Stimulated activated effector memory CD8-positive, alpha-beta T cell treated with anti-CD3 and anti-CD28 coated beads, Interleukin-12 subunit alpha, Interleukin-12 subunit beta, amount 100 ng/mL, for 72 hours (primary cell): ENCODE data around the gene DOCK4.
A peak's percentile ranks its signal among the peaks of the same experiment; 100 is the strongest.

Experiments
- ATAC-seq: fragments of 150-1000 bp; cut with Tn5 transposase; 2 replicates; pipeline ENCODE4 v1.10.0; 2021
- DNase-seq, 2 donors: peaks; one replicate each; pipeline ENCODE4 v3.0.0; 2021 to 2022; ENCODE audit warnings: low spot score in 2 of 2
- H3K27ac Mint-ChIP-seq: one replicate; pipeline ENCODE4 v1.8.0; 2022; ENCODE audit warnings: mild to moderate bottlenecking, mixed read lengths
- H3K36me3 Mint-ChIP-seq: one replicate; pipeline ENCODE4 v1.8.0; 2022; ENCODE audit warnings: mild to moderate bottlenecking, mixed read lengths
- H3K4me1 Mint-ChIP-seq: one replicate; pipeline ENCODE4 v1.8.0; 2022; ENCODE audit warnings: mixed read lengths
- H3K4me3 Mint-ChIP-seq: one replicate; pipeline ENCODE4 v1.8.0; 2022; ENCODE audit warnings: mild to moderate bottlenecking, mixed read lengths
- H3K9me3 Mint-ChIP-seq: one replicate; pipeline ENCODE4 v1.8.0; 2022; ENCODE audit warnings: mixed read lengths

Gene DOCK4

DNA sequence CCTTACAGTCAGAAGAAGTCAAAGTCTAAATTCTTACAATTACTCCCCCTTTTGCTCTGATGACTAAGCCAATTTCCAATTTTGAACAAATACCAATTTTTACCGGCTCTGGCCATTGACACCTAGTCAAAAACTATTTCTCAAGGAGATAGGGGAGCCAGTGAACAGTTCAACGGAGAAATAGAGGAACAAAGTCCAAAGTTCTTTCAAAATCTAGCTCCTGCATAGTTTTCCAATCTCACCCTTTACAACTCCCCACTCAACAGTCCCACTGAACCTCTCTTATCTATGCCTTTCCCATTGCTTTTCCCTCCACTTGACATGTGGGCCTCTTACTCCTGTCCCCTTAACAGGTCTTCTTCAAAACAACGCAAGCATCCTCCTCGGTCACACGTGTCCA, 192.9 kb downstream of the DOCK4 start:
- DNase-seq, result no peak
- ATAC-seq, result no peak
- Mint-ChIP-seq H3K27ac (no peak overlapping the region), H3K9me3 (peaks cover 3% of the 10 kb centered on the region), H3K4me3 (no peak overlapping the region), H3K36me3 (no peaks in the 10 kb centered on the region), H3K4me1 (no peaks in the 10 kb centered on the region)

DNA sequence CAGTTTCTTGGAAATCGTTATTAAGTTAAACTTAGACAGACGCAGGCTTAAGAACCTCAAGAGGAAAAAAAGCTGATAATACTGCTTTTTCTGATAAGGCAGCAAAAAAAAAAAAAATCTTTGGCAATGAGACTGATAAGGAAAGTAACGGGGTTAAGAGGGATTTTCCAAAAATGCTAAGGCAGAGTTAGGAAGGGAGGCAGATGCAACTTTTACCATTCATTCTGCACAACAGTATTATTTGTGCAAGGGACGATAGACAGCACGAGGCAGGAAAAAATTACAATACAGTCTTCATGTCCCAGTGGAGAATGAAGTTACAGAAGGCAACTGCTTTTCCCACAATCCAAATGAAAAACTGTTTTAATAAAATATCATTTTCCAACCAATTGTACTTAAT, 194.0 kb downstream of the DOCK4 start:
- no peak for DNase-seq
- Mint-ChIP-seq H3K27ac (no peak overlapping the region), H3K36me3 (no peaks in the 10 kb centered on the region), H3K4me3 (no peak overlapping the region), H3K9me3 (peaks cover 3% of the 10 kb centered on the region), H3K4me1 (no peaks in the 10 kb centered on the region)
- ATAC-seq, result no peak

DNA sequence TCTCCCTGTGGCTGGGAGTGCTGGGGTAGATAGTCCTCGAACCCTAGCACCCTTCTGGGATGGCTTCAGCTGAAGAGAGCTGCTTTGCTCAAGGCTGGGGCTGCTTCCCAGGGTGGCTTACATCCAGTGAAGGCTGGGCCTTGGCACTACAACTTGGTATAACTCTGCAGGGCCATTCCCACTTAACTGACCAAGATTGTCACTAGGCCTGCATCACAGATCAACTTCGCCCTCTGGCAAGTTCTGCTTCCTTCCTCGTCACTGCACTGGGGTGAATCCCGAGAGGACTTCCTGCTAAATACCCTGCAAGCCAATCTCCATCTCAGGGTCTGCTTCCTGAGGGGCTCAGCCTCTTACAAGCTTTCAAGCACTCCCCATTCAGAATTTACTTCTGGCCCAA, 195.2 kb downstream of the DOCK4 start:
- Mint-ChIP-seq H3K27ac (no peak overlapping the region), H3K36me3 (no peaks in the 10 kb centered on the region), H3K4me1 (no peaks in the 10 kb centered on the region), H3K9me3 (peaks cover 3% of the 10 kb centered on the region), H3K4me3 (no peak overlapping the region)
- ATAC-seq, result no peak
- no peak for DNase-seq

DNA sequence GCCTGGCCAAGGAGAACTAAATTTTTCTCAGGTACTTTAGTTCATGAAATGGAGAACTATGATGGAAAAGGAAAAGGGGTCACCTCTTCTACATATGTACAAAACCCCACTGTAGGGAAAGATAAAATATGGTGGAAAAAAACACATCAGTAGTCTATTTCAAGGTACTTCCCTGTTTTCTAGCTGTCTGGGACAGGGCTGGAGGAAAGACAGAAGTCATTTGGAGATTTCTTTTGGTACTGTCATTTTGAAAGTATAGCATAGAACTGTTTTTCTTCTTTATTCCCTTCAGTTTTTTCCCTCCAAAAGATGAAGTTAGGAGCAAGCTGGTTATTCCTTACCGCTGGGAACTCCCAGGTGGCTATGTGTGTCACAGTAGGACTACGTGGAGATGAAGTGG, 196.1 kb downstream of the DOCK4 start:
- Mint-ChIP-seq H3K27ac (no peak overlapping the region), H3K4me1 (no peaks in the 10 kb centered on the region), H3K4me3 (no peak overlapping the region), H3K36me3 (no peaks in the 10 kb centered on the region), H3K9me3 (peaks cover 6% of the 10 kb centered on the region)
- ATAC-seq (no peak), DNase-seq (no peak)

DNA sequence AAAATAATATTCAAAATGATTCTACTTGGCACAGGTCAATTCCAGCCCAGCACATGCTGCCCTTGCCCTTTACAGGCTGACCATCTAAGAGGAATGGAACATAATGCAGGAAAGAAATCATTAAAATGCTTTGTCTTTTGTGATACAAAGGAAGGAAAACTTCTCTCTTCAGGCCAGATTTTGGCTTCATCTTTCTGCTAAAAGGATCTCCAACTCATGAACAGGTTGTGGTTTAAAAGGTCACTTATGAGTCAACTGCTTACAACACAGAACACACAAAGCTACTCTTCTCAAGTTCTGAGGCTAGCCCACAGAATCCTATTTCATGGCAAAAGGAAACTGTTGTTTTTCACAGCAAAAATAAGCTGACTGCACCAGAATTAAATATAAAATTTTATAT, 197.1 kb downstream of the DOCK4 start:
- ATAC-seq (peak; percentile 34), DNase-seq (no peak)
- H3K9me3 Mint-ChIP-seq, result peaks cover 4% of the 10 kb centered on the region
- no peak overlapping the region for H3K27ac Mint-ChIP-seq
- no peak overlapping the region for H3K4me3 Mint-ChIP-seq
- no peaks in the 10 kb centered on the region for H3K4me1 Mint-ChIP-seq
- H3K36me3 Mint-ChIP-seq, result no peaks in the 10 kb centered on the region

DNA sequence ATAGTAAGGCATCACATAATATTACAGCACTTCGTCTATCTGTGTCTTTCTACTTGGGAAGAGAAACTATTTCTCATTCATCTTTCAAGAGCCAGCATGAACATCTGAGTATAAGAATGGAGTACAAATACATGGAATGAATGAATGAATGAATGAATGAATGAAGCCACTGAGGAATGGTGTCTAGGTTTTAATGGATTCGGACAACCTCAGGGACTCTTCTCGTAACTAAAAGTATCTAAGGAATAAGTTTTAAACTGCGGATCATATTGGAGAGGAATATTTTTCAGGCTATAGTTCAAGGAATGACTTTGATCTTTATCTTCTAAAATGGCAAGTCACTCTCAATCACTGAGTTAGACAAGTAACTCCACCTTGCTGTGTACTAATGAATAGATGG, 199.0 kb downstream of the DOCK4 start:
- no peak overlapping the region for H3K4me3 Mint-ChIP-seq
- H3K9me3 Mint-ChIP-seq, result peaks cover 4% of the 10 kb centered on the region
- no peaks in the 10 kb centered on the region for H3K4me1 Mint-ChIP-seq
- ATAC-seq (no peak), DNase-seq (no peak)
- no peak overlapping the region for H3K27ac Mint-ChIP-seq
- H3K36me3 Mint-ChIP-seq, result no peaks in the 10 kb centered on the region

DNA sequence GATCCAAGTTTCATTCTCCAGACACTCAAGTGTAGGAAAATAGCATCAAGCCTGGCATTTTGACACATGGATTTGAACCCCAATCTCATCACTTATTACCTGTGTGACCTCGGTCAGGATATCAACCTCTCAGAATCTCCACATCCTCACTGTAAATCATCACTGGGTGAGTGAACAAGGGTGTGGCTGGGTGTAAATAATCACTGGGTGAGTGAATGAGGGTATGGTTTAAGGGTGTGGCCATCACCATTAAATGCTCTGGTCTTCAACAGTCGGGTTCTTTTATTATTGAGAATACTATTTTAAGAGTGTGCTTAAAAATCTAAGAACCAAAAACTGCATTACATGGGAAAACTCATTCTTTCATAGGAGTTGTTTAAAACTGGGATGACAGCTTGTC, 200.1 kb downstream of the DOCK4 start:
- ATAC-seq (no peak), DNase-seq (no peak)
- Mint-ChIP-seq H3K4me1 (no peaks in the 10 kb centered on the region), H3K9me3 (peaks cover 4% of the 10 kb centered on the region), H3K36me3 (no peaks in the 10 kb centered on the region), H3K27ac (no peak overlapping the region), H3K4me3 (no peak overlapping the region)

DNA sequence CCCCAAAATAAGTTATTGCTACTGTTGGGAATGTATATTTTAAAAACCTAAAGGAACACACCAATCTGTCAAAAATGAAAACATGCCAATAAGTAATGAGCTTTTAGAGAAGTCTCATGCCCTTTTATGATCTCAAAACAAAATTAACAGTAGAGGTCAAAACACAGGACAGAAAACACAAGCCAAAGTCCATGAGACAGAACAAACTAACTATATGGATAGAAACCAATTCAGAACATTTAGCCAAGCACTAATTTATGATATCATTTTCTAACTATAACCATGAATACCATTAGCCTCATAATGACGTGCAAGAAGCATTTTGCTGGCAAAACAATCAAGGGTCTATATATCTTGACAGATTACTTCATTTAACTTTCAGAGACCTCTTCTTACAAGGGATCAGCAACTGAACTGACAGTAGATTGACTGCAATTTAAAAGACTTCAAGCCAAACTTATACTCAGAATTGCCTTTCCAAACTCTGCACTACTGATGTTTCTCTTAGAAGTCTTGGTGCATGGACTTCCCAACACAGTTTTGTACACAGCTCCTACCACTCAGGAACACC, 200.9 kb downstream of the DOCK4 start:
- Mint-ChIP-seq H3K36me3 (no peaks in the 10 kb centered on the region), H3K4me1 (no peaks in the 10 kb centered on the region), H3K4me3 (no peak overlapping the region), H3K27ac (no peak overlapping the region), H3K9me3 (peaks cover 4% of the 10 kb centered on the region)
- ATAC-seq (no peak), DNase-seq (no peak)

DNA sequence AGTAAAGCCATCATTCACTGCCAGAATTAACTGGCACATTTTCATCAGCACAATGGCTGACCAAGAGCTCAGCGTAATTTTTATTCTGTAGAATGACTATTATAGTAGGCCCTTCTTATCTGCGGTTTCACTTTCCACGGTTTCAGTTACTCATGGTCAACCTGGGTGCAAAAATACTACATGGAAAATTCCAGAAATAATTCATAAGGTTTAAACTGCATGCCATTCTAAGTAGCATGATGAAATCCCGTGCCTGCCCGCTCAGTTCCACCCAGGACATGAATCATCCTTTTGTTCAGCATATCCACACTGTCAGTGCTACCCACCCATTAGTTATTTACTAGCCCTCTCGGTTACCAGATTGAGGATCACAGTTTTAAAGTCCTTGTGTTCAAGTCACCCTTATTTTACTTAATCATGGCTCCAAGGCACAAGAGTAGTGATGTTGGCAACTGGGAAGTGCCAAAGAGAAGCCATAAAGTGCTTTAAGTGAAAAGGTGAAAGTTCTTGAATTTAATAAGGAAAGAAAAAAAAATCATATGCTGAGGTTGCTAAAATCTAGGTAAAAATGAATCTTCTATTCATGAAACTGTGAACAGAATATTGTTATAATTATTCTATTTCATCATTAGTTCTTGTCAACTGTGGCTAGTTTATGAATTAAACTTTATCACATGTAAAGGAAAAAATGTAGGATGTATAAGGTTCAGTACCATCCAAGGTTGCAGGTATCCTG, 204.9 kb downstream of the DOCK4 start:
- peaks cover 4% of the 10 kb centered on the region for H3K9me3 Mint-ChIP-seq
- no peaks in the 10 kb centered on the region for H3K4me1 Mint-ChIP-seq
- no peaks in the 10 kb centered on the region for H3K36me3 Mint-ChIP-seq
- no peak overlapping the region for H3K27ac Mint-ChIP-seq
- DNase-seq (no peak), ATAC-seq (no peak)
- no peak overlapping the region for H3K4me3 Mint-ChIP-seq

DNA sequence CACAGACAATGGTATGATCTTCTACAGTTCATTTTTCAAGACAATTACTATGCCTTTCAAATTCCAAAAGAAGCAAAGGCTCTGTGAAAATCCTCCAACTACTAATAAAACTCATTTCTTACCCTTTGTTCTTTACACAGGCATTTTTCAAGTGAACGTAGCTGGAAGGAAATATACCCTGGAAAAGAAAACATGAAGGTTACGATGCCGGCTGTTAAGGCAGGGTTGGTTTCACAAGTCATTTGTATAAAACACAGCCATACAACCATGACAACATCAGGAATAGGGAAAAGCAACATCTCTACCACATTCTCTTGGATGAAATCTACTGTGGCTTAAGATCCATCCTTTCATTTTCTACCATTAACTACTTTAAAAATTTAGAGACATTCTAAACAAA, 207.9 kb downstream of the DOCK4 start:
- Mint-ChIP-seq H3K27ac (no peak overlapping the region), H3K9me3 (no peaks in the 10 kb centered on the region), H3K4me3 (no peak overlapping the region), H3K36me3 (no peaks in the 10 kb centered on the region), H3K4me1 (no peaks in the 10 kb centered on the region)
- no peak for ATAC-seq
- no peak for DNase-seq

DNA sequence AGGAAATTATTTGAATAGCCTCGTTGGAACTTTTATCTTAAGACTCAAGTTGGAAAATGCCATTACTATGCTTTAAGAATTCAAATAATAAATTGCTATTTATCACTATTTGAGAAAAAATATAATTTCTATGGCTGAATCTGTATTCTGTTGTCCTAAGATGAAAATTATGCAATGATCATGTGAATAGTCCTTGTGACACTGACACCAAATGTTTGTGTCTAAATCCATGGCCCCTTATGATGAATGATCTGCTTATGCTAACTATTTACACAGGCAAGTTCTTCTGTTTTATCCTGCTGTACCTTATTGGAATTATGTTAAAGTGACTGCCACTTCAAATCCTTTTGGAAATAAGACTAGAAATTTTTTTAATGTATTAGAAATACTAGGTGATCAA, 208.7 kb downstream of the DOCK4 start:
- no peak for DNase-seq
- H3K4me1 Mint-ChIP-seq, result no peaks in the 10 kb centered on the region
- ATAC-seq, result no peak
- no peaks in the 10 kb centered on the region for H3K36me3 Mint-ChIP-seq
- no peaks in the 10 kb centered on the region for H3K9me3 Mint-ChIP-seq
- H3K4me3 Mint-ChIP-seq, result no peak overlapping the region
- H3K27ac Mint-ChIP-seq, result no peak overlapping the region

DNA sequence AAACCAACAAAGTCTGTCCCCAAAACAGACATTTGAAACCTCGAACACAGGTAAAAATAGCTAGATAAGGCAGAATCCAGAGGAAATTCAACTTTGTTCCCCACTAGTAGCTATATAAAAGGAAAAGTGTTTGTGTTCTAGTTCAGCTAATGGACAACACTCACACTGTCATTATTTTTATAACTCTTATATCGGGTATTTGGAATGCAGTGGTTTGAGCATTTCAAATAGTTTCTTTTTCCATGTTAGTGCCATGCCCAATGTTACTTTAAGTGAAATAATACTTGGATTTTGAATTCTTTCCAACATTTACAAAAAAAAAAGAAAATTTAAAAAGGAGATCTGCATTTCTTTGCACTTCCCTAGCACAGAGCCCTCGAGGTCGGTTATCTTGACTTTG, 213.6 kb downstream of the DOCK4 start:
- no peak for ATAC-seq
- H3K27ac Mint-ChIP-seq, result no peak overlapping the region

DNA sequence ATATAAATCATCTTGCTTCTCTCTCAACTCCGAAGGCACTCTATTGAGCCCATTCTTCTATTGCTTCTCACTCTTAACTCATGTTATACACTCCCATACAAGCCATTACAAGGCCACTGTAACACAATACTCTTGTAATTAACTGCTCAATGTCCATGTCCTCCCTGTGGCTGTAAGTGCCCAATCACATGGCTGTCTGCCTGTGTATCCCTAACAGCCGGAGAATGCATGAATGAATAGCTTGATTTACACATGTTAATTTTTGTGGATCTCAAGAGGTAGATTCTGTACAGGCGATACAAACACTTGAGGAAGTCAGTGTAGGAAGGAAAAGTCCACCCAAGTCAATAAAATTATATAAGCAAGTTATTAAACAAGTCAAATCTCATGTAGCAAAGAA, 215.6 kb downstream of the DOCK4 start:
- DNase-seq (no peak), ATAC-seq (no peak)
- Mint-ChIP-seq H3K4me1 (no peaks in the 10 kb centered on the region), H3K27ac (no peak overlapping the region), H3K4me3 (no peak overlapping the region), H3K36me3 (no peaks in the 10 kb centered on the region), H3K9me3 (peaks cover 2% of the 10 kb centered on the region)

More for the DNA sequence above, 213.6 kb downstream of the DOCK4 start:
- DNase-seq, result no peak
- Mint-ChIP-seq H3K36me3 (no peaks in the 10 kb centered on the region), H3K4me1 (no peaks in the 10 kb centered on the region), H3K4me3 (no peak overlapping the region), H3K9me3 (no peaks in the 10 kb centered on the region)

DNA sequence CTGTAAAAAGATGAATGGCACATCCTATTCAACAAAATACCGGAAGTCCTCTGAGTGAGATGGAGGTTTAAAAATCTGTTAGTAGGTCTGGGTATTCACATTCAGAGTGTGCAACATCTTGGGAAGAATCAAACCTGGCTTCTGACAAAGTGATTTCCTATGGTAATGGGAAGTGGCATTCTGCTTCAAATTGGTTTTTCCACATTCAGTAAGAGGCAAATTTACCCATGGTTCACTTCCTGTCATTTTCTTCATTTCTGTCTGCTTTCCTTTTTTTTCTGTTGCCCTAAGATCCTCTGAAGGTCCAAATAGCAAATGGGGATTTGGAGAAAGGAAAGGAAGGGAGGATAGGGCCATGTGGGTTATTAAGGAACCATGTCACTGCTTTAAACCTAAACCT, 218.3 kb downstream of the DOCK4 start:
- Mint-ChIP-seq H3K36me3 (no peaks in the 10 kb centered on the region), H3K27ac (no peak overlapping the region), H3K4me3 (no peak overlapping the region), H3K9me3 (peaks cover 2% of the 10 kb centered on the region), H3K4me1 (no peaks in the 10 kb centered on the region)
- DNase-seq (no peak), ATAC-seq (no peak)

DNA sequence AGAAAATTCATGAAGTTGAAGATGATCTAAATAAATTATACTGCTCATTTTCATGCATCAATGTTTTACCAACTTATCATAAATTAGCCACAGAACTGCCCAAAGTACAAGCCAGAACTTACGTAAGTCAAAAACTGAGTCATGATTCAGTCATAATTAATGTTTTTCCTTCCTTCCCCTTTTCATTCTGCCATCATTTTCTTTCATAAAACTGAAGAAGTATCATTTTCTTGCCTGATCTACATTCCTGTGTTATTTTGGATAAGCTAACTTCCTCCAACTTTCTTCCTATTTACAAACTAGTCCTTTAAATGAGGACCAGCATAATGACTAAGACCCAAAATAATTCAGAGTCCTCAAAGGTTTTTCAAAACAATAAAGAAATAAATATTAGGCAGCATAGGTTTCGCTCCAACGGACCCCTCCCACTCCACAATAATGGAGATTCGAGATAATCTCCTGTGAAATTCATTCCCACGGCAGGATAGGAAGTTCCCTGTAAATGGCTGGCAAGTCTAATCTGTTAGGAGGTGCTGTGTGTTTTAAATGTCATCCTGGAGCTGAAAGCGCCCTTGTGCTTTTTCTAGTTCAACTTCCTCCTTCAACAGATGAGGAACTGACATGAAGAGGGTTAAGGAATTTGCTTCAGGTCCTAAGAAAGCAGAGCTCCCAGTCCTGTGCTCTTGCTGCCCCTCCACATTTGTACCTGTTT, 218.9 kb downstream of the DOCK4 start:
- Mint-ChIP-seq H3K4me1 (no peaks in the 10 kb centered on the region), H3K9me3 (peaks cover 2% of the 10 kb centered on the region), H3K36me3 (no peaks in the 10 kb centered on the region), H3K4me3 (no peak overlapping the region), H3K27ac (no peak overlapping the region)
- DNase-seq (no peak), ATAC-seq (no peak)

DNA sequence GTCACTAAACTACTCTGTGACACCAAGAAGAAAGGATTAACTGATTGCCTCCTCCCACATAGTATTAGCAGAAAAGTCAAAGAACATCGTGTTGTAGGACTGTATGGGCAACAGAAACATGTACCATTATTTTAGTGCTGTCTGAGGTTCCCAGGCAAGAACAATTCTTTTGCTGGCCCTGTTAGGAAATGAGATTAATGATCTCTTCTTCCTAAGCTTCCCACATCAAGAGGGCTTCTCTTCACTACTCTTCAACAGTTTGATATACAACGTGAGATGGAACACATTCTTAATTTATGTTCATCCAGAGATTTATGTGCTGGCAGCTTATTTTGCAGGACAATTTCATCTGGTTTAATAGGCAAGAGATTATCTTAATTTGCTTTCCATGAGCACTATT, 219.6 kb downstream of the DOCK4 start:
- no peak overlapping the region for H3K27ac Mint-ChIP-seq
- peaks cover 2% of the 10 kb centered on the region for H3K9me3 Mint-ChIP-seq
- H3K4me3 Mint-ChIP-seq, result no peak overlapping the region
- H3K36me3 Mint-ChIP-seq, result no peaks in the 10 kb centered on the region
- no peak for DNase-seq
- no peaks in the 10 kb centered on the region for H3K4me1 Mint-ChIP-seq
- ATAC-seq, result no peak
